ENCODE measurements around the gene MID1. TPM values are rescaled to one million over a fixed set of nuclear protein-coding genes. Genes with fewer than 3 reads are reported as not detected.

The MID1 gene
- total RNA-seq, 1 experiment from 2014 or later = 79.5 TPM

- Histone ChIP-seq H3K79me2 (ENCODE audit: low read depth) (no peaks in the 10 kb centered on the region), H3K9me2 (ENCODE audit: insufficient read depth) (no peaks in the 10 kb centered on the region), H4K20me1 (ENCODE audit: insufficient read depth) (no peaks in the 10 kb centered on the region), H3K9me3 (ENCODE audit: insufficient read depth, low read depth) (no peaks in the 10 kb centered on the region), H3K4me1 (replicated peaks; ENCODE audit: insufficient read depth) (no peaks in the 10 kb centered on the region), H2AFZ (no peak overlapping the region), H3K4me3 (no peak overlapping the region), H3K27ac (no peak overlapping the region), H3F3A (ENCODE audit: insufficient read depth, low read depth) (no peaks in the 10 kb centered on the region), H3K27me3 (ENCODE audit: insufficient read depth, low read depth) (no peaks in the 10 kb centered on the region), H3K36me3 (ENCODE audit: low read depth) (no peaks in the 10 kb centered on the region), H3K4me2 (no peak overlapping the region)
- DNase-seq = no peak
- ChIA-PET CTCF (no interaction called here), POLR2A (ENCODE audit: unreplicated experiment) (interaction anchor here (0.7 kb wide), 1 partner anchor 187 kb away, joined by 6 read pairs; no protein-coding TSS in a partner anchor)
- no TSS peak for BruUV-seq (replicated peaks)
- intact Hi-C loops (cut with micrococcal nuclease; ENCODE audit: unreplicated experiment) = loop anchor here (10.0 kb wide), 2 partner anchors 187 to 193 kb away; no protein-coding TSS in a partner anchor
- TF ChIP-seq EZH2 (IDR thresholded peaks at IDR 0.05; ENCODE audit: low read depth) (no peak), CTCF (conservative IDR thresholded peaks at IDR 0.05) (no peak)
Observed at GRCh38 chrX:10441464-10441863, 178.9 kb downstream of the MID1 start.

DNA sequence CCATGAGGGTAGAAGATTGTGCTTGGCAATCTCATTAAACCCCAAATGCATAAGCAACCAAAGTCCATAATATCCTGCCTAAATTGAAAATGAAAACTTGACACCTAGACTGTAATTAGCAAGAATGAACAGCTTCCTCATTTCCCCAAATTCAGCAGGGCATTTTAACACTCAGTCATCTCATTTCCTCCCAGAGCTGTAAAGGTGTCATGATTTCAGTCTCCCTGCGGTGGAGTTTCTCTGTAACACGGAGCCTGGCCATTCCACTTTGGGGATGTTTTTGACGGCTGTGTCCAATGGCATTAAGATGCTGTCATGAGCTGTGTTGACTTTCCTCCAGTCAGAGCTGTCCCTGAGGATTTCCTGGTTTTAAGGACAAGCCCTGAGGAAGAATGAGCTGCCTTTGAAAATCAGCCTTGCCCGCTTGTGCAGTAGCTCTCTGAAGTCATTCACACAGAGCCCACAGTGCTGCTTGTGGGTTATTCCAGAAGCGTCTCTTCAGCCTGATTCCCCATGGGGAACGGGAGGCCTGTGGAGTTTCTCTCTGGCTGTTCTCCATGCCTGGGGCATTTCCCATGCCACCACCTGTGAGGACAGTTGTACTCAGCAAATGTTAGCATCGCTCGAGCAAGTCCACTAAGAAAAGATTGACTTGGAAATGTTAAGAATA lies 187.0 kb downstream of the MID1 start:
- no peak overlapping the region for H3K27ac ChIP-seq
- H3F3A ChIP-seq (ENCODE audit: insufficient read depth, low read depth) = no peaks in the 10 kb centered on the region
- no peaks in the 10 kb centered on the region for H4K20me1 ChIP-seq (ENCODE audit: insufficient read depth)
- H3K4me3 ChIP-seq = no peak overlapping the region
- H2AFZ ChIP-seq = no peak overlapping the region
- no peaks in the 10 kb centered on the region for H3K9me3 ChIP-seq (ENCODE audit: insufficient read depth, low read depth)
- H3K4me2 ChIP-seq = no peak overlapping the region
- H3K9me2 ChIP-seq (ENCODE audit: insufficient read depth) = no peaks in the 10 kb centered on the region
- no peaks in the 10 kb centered on the region for H3K36me3 ChIP-seq (ENCODE audit: low read depth)
- H3K4me1 ChIP-seq (replicated peaks; ENCODE audit: insufficient read depth) = no peaks in the 10 kb centered on the region
- ChIA-PET POLR2A (ENCODE audit: unreplicated experiment) (no interaction called here), CTCF (no interaction called here)
- DNase-seq = no peak
- BruUV-seq (replicated peaks) = no TSS peak
- no peaks in the 10 kb centered on the region for H3K27me3 ChIP-seq (ENCODE audit: insufficient read depth, low read depth)
- no peaks in the 10 kb centered on the region for H3K79me2 ChIP-seq (ENCODE audit: low read depth)
- TF ChIP-seq CTCF (conservative IDR thresholded peaks at IDR 0.05) (no peak), EZH2 (IDR thresholded peaks at IDR 0.05; ENCODE audit: low read depth) (no peak)
- intact Hi-C loops (cut with micrococcal nuclease; ENCODE audit: unreplicated experiment) = no loop called here

DNA sequence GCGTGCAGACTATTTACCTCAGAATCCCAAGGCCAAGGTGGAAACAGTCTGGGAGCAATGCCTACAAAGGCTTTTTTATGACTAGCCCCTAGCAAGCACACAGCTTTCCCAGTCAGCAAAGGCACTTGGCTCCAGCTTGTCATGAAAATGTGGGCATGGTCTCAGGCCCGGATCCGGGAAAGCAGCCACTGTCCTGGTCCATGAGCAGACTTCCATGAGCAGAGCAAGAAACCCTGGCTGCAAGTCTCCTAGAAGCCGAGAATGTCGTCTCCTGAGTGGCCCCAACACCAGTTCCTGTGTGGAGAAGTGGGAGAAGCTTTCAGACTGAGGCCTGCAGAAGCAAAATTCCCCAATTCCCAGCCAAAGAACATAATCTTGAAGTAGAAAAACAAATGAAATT lies 190.5 kb downstream of the MID1 start:
- no peak for TF ChIP-seq CTCF (conservative IDR thresholded peaks at IDR 0.05)
- no peak for TF ChIP-seq EZH2 (IDR thresholded peaks at IDR 0.05; ENCODE audit: low read depth)

More for the DNA sequence above, 190.5 kb downstream of the MID1 start:
- no peaks in the 10 kb centered on the region for H3K79me2 ChIP-seq (ENCODE audit: low read depth)
- no peaks in the 10 kb centered on the region for H4K20me1 ChIP-seq (ENCODE audit: insufficient read depth)
- H3K27ac ChIP-seq = no peak overlapping the region
- no TSS peak for BruUV-seq (replicated peaks)
- H3K9me3 ChIP-seq (ENCODE audit: insufficient read depth, low read depth) = no peaks in the 10 kb centered on the region
- intact Hi-C loops (cut with micrococcal nuclease; ENCODE audit: unreplicated experiment) = no loop called here
- H3K9me2 ChIP-seq (ENCODE audit: insufficient read depth) = no peaks in the 10 kb centered on the region
- H3K4me3 ChIP-seq = no peak overlapping the region
- CTCF ChIA-PET = no interaction called here
- POLR2A ChIA-PET (ENCODE audit: unreplicated experiment) = no interaction called here
- no peaks in the 10 kb centered on the region for H3K4me1 ChIP-seq (replicated peaks; ENCODE audit: insufficient read depth)
- no peaks in the 10 kb centered on the region for H3K36me3 ChIP-seq (ENCODE audit: low read depth)
- H3K27me3 ChIP-seq (ENCODE audit: insufficient read depth, low read depth) = no peaks in the 10 kb centered on the region
- no peak for DNase-seq
- no peak overlapping the region for H2AFZ ChIP-seq
- no peak overlapping the region for H3K4me2 ChIP-seq
- no peaks in the 10 kb centered on the region for H3F3A ChIP-seq (ENCODE audit: insufficient read depth, low read depth)

Measured in PC-9 (cell line).